ENCODE data around the gene NXPH4.

Gene NXPH4

DNA sequence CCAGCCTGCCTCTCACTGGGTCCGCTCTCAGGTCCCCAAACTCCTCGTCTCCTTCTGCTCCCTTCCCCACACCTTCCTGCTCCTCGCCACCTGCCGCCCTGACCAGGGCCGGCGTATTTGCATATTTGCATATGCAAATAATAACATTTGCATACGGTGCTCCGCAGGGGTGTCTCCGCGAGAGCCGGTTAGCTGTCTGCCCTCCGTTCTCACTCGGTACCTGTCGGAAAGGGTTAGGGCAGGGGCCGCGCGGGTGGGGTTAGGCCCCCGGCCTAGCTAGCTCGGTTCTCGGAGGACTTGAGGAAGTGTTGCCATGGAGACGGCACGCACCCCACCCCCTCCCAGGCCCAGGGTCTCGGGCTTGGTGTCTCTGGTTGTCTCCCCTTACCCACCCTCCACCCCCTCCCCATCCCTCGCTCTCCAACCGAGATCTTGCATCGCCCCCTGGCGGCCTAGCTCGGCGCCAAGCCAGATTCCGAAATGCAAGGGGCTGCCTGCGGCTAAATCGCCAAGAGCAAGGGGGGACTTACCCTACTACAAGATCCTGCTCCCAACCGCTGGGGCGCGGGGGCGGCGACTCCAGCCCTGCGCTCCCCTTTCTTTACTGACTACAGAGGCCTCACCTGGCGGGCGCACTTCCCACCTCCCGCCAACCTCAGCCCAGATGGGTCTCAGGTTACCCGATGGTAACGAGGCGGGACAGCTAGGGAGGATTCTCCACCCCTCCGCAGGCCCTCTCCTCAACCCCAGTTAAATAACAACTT, 26.3 kb downstream of the NXPH4 start:
- peak; percentile 51 for DNase-seq (ENCODE audit: low read depth)

DNA sequence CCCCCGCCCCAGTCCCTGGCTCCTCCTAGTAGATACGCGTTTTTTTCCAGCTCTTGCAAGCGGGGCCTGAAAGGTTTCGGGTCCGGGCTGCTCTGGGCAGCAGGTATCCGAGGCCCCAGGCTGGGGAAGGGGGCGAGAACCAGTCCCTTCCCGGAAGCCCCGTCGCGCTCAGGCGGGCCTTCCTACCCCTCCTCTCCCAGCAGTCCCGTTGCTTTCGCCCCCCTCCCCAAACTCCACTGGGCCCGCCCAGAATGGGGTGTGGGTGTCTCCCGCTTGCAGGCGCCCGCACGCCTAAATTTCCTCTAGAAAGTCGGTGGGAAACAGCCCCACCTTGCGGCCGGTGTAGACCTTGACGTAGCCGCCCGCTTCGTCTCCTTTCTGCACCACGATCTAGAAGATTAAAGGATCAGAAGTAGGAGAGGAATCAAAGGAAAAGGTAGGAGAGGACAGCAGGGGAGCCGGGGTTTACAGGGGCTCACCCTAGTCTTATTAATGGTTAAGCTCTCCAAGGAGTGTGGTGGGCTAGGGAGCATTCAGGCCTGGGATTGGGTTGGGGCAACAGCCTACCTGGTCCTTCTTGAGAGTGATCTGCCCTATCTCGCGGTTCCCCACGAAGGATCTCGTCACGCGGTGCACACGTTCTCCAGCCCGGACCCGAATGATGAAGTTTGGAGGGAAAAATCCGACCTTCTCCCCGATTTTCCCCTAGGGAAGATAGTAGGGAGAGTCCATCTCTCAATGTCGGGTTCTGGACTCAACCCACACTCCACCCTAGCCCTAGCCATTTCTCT, 27.1 kb downstream of the NXPH4 start:
- DNase-seq (ENCODE audit: low read depth), result peak; percentile 68

DNA sequence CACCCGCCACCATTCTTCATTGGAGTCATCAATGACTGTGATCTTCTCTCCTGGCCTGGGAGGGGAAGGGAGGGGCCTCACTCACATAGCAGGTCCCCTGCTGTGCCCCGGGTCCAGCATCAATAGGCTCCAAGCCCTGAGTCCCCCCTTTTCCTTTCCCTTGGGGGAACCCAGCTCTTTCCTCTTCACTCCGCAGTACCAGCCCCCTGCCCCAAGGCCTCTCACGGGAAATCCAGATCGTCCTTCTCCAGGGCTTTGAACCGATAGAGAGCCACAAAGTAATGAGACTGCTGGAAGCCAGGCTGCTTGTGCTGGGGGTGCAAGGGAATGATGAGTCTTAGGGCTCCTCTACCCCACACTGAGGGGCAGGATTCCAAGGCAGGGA, 27.7 kb downstream of the NXPH4 start:
- DNase-seq (ENCODE audit: low read depth), result no peak

DNA sequence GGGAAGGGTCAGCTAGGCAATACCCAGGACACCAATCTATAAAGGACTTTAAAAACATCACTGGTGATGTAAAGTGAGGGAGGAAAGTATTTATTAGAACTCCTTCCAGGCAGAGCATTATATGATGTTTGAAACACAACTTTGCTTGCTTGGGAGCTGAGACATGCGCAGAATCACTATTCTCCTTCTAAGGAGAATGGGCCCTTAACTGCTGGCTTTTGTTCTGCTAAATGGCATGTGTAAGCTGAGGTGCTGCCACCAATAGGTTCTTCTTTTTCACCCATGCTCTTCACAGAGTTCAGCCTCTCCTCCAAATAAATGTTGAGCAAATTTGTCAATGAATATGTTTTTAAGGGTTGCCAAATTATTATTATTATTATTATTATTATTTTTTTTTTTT, 30.4 kb downstream of the NXPH4 start:
- no peak for DNase-seq (ENCODE audit: low read depth)

DNA sequence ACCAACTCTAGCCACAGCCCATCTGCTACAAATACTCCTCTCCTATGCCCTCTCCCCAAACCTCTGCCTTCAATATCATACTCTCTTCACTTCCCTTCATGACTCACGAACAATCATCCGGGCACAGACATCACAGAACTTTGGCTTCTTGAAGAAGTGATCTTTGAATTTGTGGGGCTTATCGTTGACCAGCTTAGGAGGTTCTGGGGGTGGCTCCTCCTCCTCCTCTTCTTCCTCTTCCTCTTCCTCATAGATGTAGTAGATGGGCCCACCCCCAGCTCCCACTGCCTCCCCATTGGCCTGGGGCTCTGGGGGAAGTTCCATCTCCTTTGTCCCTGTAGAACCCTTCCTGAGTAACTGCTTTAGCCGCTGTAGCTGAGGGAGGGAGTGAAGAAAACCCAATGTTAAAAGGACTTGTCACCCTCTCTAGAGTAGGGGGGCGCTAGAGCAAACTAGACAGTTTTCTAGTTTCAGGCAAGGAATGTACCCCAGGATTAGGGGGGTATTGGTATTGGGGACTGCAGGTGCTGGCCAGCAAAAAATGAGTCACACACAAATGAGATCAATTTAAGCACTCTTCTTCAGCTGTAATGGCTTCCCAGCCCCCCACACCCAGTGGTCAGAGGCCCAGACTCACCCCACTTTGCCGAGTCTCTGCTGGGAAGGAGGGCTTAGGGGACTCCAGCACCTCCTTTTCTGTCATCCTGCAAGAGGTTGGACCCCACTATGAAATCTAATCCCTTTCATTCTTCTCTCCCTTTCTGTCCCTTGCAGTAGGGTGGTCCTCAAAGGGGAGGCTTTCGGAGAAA, 32.5 kb downstream of the NXPH4 start:
- DNase-seq (ENCODE audit: low read depth), result no peak

DNA sequence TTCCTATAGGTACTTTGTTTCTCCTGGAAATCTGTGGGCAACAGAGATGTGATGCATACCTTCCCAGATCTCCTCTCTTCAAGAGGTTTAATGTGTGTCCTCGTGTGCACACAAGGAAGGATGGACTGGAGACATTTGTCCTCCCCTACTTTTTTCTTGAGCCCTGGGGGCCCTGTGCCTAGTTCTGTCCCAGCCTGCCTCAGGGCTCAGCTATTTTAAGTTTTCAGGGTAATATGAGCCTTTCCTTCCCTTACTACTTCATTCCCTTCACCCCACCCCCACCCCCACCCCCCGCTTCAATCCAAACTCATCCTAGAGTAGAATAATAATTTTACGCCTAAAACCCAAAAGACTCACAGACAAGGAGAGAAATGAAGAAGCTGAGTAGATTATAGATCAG, 33.9 kb downstream of the NXPH4 start:
- no peak for DNase-seq (ENCODE audit: low read depth)

DNA sequence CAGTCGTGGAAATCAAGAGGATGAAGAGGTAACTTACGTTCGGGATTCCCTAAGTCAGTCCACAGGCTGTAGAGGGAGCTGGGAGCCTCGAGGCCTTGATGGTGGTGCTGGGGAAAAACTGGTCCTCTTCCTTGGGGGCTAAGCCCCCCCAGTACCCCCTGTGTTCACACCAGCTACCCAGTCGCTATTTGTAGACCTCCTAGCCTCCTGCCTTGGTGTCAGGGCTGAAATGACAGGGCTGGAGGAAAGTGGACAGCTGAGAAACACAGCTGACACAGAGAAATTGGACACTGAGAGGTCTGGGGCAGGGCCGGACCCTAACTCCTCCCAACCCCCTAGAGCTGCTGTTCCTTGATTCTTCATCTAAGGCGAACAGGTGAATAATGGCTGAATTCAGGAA, 34.4 kb downstream of the NXPH4 start, which contains the start of gene STAC3:
Gene STAC3 (minus strand): TSS at position 232 of the 400 bp plus-strand sequence. CDS start 1,551 bp downstream, outside the sequence.
- DNase-seq (ENCODE audit: low read depth), result no peak

DNA sequence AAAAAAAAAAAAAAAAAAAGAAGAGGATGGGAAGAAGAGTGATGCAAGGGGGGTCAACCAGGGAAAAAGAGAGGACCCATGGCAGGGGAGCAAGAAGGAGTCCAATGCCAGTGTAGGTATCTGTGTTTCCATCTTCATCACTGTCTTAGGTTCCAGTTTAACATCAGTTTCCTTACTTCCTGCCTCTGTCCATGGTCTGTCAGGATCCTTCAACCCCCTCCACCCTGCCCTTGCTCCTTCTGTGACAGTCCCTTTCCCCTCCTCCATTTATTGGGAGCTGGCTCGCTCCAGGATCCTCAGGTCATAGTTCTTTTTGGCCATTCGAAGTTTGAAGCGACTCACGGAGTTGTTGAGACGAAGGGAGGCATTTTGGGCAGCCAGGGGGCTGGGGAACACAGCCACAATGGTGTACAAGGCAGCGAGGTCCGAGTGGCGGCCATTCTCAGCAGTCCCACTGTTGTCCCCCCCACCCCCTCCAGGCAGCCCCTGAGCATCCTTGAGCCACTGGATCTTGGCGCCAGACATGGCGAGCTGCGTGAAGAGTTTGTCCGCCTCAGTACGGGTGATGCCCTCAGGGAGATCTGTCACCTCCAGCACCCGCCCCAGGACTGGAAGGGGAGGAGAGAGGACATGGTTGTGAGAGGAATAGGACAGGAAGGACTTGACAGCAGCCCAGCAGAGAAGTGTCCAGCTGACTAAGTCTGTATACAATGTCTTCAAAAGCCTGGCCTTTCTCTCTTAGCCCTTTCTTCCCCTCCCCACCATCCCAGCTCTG, 38.1 kb downstream of the NXPH4 start:
- no peak for DNase-seq (ENCODE audit: low read depth)

DNA sequence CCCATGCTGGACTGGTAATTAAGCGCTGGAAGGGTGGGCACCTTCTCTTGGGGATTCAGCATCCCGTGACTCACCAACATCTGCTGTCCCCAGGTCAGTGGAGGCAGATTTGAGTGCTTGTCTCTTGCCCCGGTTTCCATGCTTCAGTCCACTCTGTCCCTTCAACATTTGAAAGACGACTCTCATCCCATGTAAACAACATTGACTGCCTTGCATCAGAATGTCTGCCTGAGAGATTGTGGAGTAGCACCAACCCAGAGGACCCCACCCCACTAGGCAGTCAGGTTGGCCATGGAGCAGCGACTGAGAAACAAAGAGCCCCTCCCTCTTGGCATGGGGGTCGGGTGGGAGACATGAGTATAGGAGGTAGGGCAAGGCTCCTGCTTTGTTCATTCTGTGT, 39.3 kb downstream of the NXPH4 start:
- no peak for DNase-seq (ENCODE audit: low read depth)

DNA sequence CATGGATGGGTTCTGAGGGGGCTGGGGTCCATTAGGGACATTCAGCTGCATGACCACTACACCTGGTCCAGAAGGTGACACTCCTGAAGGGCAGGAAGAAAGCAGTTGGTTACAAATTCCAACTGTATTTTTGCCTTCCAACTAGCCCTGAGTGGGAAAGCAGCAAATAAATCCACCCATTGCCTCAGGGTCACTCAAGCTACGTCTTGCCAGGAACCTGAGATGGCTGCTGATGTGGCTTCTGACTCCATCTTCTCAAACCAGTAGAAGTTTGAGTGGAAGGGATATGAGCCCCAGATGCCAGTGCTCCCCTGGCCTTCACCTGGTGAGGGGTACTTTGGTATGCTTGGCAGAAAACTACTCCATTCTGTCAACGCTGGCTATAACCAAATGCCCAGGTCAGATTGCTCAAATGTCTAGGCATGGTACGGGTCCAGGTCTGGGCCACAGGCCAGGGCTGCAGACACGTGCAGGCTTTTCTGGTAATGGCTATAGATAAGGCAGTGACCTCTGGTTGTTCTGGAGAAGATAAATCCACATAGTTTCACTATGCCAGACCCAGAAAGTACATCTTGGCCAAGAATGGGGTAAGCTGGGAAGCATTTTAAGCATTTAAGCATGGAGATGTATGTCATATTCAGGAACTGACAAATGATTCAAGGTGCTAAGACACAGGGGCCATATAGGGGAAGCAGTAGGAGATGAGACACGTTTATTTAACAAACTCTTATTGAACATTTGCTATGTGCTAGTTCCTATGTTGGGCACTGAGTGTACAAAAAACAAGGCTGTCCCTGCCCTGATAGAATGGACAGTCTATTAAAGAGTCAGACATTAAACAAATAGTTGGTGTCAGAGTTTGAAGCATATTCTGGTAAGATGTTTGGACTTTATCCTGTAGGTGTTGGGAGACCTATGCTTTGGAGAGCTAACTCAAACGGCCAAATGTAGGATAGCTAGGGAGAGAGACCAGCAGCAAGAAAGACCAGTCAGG, 42.7 kb downstream of the NXPH4 start:
- no peak for DNase-seq (ENCODE audit: low read depth)

DNA sequence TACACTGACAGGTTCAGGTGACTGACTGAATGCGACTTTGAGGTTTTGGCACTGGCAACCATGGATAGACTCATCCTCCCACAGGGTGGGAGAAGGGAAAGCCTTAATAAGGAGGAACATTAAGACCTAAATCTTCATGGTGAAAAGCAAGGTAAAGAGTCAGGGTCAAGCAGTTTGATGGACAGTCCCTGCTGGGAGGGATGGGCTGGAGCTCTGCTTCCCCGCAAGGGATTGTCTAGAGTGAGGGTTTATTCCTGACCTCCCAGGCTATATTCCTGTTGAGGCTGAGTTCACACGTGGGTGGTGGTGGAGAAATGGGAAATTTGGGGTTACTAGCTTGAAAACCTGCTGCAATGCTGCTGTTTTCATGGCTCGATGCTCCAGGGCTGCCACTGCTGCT, 43.8 kb downstream of the NXPH4 start:
- no peak for DNase-seq (ENCODE audit: low read depth)

DNA sequence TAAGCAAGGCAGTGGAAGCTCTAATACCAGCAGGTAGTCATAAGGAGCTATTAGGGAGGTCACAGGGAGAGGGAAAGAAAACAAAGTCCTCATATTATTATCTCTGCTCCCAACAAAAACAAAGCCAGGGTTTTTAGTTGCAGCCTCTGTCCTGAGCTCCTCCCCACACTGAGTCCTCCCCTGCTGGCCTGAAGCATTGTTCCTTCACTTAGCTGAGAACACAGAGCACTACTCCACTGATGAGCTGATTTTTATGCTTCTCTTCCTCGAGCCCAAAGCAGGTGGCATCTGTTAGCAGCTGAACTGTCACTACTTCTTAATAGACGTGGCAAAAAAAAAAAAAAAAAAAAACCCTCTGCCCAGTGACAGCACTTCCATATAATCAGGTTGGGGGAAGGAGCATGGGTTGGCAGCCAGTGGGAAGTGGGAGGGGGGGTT, 44.9 kb downstream of the NXPH4 start:
- no peak for DNase-seq (ENCODE audit: low read depth)

DNA sequence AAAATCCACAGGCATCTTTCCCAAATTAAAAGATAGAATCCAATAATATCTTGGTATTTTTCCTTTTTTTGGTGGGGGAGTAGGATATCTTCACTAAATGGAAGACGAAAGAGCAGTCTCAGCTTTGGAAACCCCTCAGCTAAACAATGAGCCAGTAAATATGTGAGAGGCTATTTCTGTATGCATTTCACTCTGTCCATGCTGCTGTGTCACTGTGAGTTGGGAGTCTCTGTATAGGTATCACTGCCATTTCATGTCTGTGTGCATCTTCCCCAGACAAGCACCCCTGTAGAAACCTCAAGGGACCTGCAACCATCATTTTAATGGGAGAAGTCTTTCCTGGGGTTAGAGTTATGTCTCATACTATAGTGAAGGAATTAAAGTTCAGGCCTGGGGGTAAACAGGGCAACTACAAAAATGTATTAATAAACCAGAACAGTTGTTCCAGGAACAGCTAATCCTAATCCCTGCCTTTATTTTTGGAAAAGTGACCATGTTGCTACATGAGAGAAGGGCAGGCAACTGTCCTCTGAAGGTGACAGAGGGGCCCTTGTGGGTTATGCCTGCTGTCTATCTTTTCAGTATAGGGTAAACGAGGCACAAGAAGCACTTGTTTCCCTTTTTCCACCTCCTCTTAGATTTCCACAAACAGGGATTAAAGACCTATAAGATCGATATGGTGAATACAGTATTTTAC, 45.7 kb downstream of the NXPH4 start:
- DNase-seq (ENCODE audit: low read depth), result no peak

DNA sequence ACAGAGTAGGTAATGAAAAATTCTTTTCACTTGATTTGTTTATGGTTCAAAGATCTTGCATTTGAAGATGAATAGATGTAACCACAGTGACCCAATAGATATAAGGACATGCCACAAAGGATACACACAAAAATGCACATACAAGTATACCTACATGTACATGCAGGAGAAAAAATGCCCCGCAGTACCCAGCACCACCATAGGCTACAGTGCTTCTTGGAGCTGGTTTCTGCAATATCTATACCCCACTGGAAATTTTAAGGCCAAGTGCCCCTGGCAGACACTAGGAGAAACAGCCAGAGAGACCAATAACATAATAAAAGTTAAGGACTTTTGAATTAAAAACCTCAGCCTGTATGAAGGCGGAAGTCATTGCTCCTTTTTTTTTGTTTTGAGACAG, 46.5 kb downstream of the NXPH4 start:
- DNase-seq (ENCODE audit: low read depth), result no peak

DNA sequence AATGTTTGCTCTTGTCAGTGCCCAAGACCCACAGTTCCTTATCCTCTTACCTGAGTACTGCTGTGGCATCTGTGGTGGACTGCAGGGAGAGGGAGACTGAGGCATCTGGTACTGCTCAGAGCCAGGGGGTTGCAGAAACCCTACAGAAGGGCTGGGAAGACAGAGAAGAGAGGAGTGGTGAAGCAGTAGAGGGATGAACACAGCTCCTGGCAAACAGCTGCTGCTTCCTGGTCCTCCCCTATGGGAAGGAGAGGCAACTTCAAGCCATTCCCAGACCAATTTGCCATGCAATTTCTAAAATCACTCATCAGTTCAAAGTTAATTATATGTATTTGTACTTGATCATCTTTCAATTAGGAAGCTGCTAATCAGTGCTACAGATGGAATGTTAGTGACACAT, 50.1 kb downstream of the NXPH4 start:
- no peak for DNase-seq (ENCODE audit: low read depth)

DNA sequence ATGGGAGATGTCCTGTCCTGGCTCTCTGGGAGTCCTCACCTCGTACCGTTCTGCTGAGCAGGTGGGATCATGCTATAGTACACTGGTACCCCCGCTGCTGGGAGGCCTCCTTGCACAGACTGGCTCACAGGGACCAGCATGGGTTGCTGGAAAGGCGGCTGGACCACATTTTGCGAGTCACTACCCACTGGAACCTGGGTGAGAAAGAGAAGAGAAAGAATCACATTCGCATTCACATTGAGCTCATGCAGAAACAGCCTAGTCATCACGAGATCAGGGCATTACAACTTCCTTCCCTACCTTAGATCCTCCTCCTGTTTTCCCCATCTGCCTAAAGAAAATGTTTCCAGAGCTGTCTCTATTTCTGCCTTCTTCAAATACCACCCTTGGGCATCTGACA, 51.7 kb downstream of the NXPH4 start:
- DNase-seq (ENCODE audit: low read depth), result no peak

DNA sequence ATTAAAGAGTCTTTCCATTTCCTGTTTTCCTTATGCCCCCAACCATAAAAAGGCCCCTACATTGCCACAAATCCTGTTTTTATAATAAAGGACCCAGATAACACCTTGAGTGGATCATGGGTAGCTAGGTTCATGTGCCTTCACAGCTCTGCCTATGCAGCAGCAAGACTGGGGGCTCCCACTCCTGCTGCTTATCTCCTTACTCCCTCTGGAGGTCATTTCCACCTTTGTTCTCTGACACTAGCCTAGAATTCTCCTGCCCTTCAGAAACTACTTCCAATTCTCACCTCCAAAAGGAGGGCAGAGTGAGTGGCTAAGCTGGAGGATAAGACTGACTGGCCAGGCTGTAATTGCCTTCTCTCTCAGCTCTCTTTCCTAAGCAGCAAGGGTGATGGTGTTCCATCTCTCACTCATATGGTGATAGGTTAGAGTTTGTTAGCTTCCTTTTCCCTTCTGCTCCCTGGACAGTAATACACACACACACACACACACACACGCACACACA, 54.4 kb downstream of the NXPH4 start:
- no peak for DNase-seq (ENCODE audit: low read depth)

DNA sequence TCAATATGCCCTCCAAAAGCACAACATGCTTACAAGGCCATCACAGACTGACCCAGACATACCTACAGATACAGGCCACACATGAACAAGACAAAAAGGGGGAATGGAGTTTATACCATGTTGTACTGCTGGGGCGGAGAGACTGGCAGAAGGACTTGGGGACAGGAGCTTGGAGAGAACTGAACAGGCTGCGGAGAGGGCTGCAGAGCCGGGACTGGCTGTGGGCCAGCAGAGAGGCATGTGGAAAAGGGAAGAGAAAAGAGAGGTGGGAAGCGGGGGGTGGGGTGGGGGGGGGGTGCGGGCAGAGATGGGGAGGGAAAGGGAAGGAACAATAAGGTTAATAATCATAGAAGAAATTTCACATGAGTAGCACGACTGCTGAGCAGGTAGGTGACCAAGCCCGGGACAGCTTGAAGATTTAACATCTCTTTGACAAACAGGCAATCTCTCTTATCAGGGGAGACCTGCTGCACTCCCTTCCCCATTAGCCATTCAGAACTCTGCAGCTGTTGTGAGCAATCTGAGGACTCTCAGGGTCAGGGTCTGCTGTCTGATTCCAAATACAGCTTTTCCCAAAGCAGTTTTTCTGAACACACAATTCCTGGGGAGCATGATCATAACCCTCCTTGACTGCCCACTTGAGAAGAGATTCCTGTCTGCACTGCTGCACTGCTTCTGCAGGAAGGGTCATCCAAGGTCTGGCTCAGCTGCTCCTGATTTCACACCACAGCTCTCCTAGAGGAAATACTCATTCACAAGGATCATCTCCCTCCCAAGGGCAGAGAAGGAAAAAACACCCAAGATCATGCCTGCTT, 56.0 kb downstream of the NXPH4 start:
- DNase-seq (ENCODE audit: low read depth), result no peak

DNA sequence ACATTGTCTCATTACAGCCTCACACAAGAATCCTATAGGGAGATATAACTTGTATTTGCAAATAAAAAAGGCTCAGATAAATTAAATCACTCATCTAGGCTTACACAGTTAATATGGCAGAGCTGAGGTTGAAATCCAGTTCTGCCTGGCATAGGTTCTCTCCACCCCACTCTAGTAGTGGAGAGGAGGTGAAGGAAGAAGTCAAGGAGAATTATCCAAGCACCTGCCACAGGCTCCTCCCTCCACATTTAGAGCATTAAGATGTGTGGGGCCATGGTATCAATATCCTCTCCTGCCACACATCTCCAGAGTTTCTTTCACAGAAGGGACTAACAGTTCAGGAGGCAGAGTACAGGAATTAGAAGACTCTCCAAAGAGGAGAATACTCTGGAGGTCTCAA, 56.9 kb downstream of the NXPH4 start:
- no peak for DNase-seq (ENCODE audit: low read depth)

Data from activated T-helper 9 cell treated with anti-CD3 and anti-CD28 coated beads, Interleukin-2, amount 50 U/mL, for 16 hours (primary cell).